H9 (cell line): ENCODE measurements around the gene PPP1R14B. TPM values are rescaled to one million over a fixed set of nuclear protein-coding genes. Genes with fewer than 3 reads are reported as not detected.

Experiments
- DNase-seq: peaks from one replicate; pipeline ENCODE4 v3.0.0-alpha.2; 2017
- H2AFZ ChIP-seq: one replicate; pipeline ENCODE4 v1.6.1; 2013; ENCODE audit warnings: mild to moderate bottlenecking, low read length, control low read depth, moderate library complexity
- H2AK5ac ChIP-seq: 2 replicates; pipeline ENCODE4 v1.6.1; 2013; ENCODE audit warnings: low read length, control low read depth, mixed read lengths; ENCODE audit not compliant: insufficient read length
- H2BK120ac ChIP-seq: one replicate; pipeline ENCODE4 v1.6.1; 2013; ENCODE audit warnings: low read depth, mild to moderate bottlenecking, low read length, control low read depth, inconsistent platforms; ENCODE audit not compliant: poor library complexity, severe bottlenecking
- H2BK12ac ChIP-seq: 2 replicates; pipeline ENCODE4 v1.6.1; 2013; ENCODE audit warnings: low read length, control low read depth, mixed read lengths, low read depth; ENCODE audit not compliant: insufficient read length
- H2BK15ac ChIP-seq: 2 replicates; pipeline ENCODE4 v1.6.1; 2013; ENCODE audit warnings: low read depth, low read length, control low read depth
- H2BK20ac ChIP-seq: one replicate; pipeline ENCODE4 v1.6.1; 2013; ENCODE audit warnings: low read depth, mild to moderate bottlenecking, low read length, control low read depth, inconsistent platforms; ENCODE audit not compliant: poor library complexity, severe bottlenecking
- H2BK5ac ChIP-seq: 2 replicates; pipeline ENCODE4 v1.6.1; 2013; ENCODE audit warnings: low read length, control low read depth, mixed read lengths; ENCODE audit not compliant: insufficient read length
- H3K14ac ChIP-seq: 2 replicates; pipeline ENCODE4 v1.6.1; 2013; ENCODE audit warnings: low read length, control low read depth; ENCODE audit not compliant: insufficient read depth
- H3K18ac ChIP-seq: 2 replicates; pipeline ENCODE4 v1.6.1; 2013; ENCODE audit warnings: low read depth, mild to moderate bottlenecking, mixed read lengths, low read length, control low read depth; ENCODE audit not compliant: insufficient read length
- H3K23ac ChIP-seq: 2 replicates; pipeline ENCODE4 v1.6.1; 2013; ENCODE audit warnings: low read length, control low read depth, mixed read lengths, low read depth; ENCODE audit not compliant: insufficient read length
- H3K23me2 ChIP-seq: 2 replicates; pipeline ENCODE4 v1.6.1; 2013; ENCODE audit warnings: low read depth, mild to moderate bottlenecking, mixed read lengths, low read length, control low read depth; ENCODE audit not compliant: insufficient read length, poor library complexity, severe bottlenecking
- H3K27ac ChIP-seq: 2 replicates; pipeline ENCODE4 v1.5.1; 2013; ENCODE audit warnings: low read length, control low read depth, mixed read lengths, low read depth; ENCODE audit not compliant: insufficient read length
- H3K27me3 ChIP-seq: 2 replicates; pipeline ENCODE4 v1.6.1; 2013; ENCODE audit warnings: low read length, control low read depth, inconsistent platforms; ENCODE audit not compliant: insufficient read depth
- H3K4ac ChIP-seq: 2 replicates; pipeline ENCODE4 v1.6.1; 2013; ENCODE audit warnings: low read depth, mild to moderate bottlenecking, control low read depth, inconsistent platforms, low read length, moderate library complexity
- H3K4me1 ChIP-seq: 2 replicates; pipeline ENCODE4 v1.6.1; 2013; ENCODE audit warnings: low read length, control low read depth, inconsistent platforms; ENCODE audit not compliant: insufficient read depth
- H3K4me2 ChIP-seq: 2 replicates; pipeline ENCODE4 v1.6.1; 2013; ENCODE audit warnings: low read length, control low read depth, mixed read lengths; ENCODE audit not compliant: insufficient read length, insufficient read depth
- H3K56ac ChIP-seq: 2 replicates; pipeline ENCODE4 v1.6.1; 2013; ENCODE audit warnings: low read depth, mild to moderate bottlenecking, mixed read lengths, low read length, control low read depth; ENCODE audit not compliant: insufficient read length
- H3K79me1 ChIP-seq: 2 replicates; pipeline ENCODE4 v1.6.1; 2013; ENCODE audit warnings: low read depth, mild to moderate bottlenecking, moderate library complexity, low read length, control low read depth, inconsistent platforms; ENCODE audit not compliant: insufficient read depth, poor library complexity, severe bottlenecking
- H3K79me2 ChIP-seq: 2 replicates; pipeline ENCODE4 v1.6.1; 2013; ENCODE audit warnings: low read length, control low read depth, inconsistent platforms; ENCODE audit not compliant: insufficient read depth
- H3K9ac ChIP-seq: 2 replicates; pipeline ENCODE4 v1.6.1; 2013; ENCODE audit warnings: low read length, control low read depth, mixed read lengths; ENCODE audit not compliant: insufficient read length; ENCODE audit errors: extremely low read depth
- H3K9me3 ChIP-seq: one replicate; pipeline ENCODE4 v1.6.1; 2013; ENCODE audit warnings: low read depth, low read length, inconsistent platforms; ENCODE audit not compliant: control insufficient read depth
- H3T11ph ChIP-seq: one replicate; pipeline ENCODE4 v1.6.1; 2013; ENCODE audit warnings: mild to moderate bottlenecking, low read length, control low read depth, inconsistent platforms
- H4K20me1 ChIP-seq: one replicate; pipeline ENCODE4 v1.6.1; 2013; ENCODE audit not compliant: control insufficient read depth, insufficient read length, insufficient read depth
- H4K5ac ChIP-seq: 2 replicates; pipeline ENCODE4 v1.6.1; 2013; ENCODE audit warnings: low read depth, mild to moderate bottlenecking, mixed read lengths, low read length, control low read depth; ENCODE audit not compliant: insufficient read length
- H4K8ac ChIP-seq: replicated peaks from 2 replicates; pipeline ENCODE4 v1.6.1; 2013; ENCODE audit warnings: low read length, control low read depth, mixed read lengths, low read depth; ENCODE audit not compliant: insufficient read length
- H4K91ac ChIP-seq: 2 replicates; pipeline ENCODE4 v1.6.1; 2013; ENCODE audit warnings: low read depth, mild to moderate bottlenecking, moderate library complexity, mixed read lengths, low read length, control low read depth; ENCODE audit not compliant: insufficient read length
- H3K27ac Mint-ChIP-seq, 3 experiments: 2 replicates in 2 of 3; 3 replicates in 1 of 3; pipeline ENCODE4 v1.8.0; 2020 to 2021; ENCODE audit warnings: mixed read lengths in 3 of 3, mild to moderate bottlenecking in 1 of 3, moderate library complexity in 1 of 3
- H3K27me3 Mint-ChIP-seq: 2 replicates; pipeline ENCODE4 v1.8.0; 2021; ENCODE audit warnings: low read depth, mild to moderate bottlenecking, moderate library complexity, mixed read lengths
- H3K36me3 Mint-ChIP-seq, 3 experiments: 2 replicates in 2 of 3; 3 replicates in 1 of 3; pipeline ENCODE4 v1.8.0; 2020 to 2021; ENCODE audit warnings: low read depth in 3 of 3, mixed read lengths in 3 of 3; ENCODE audit not compliant: insufficient read depth in 1 of 3
- H3K4me1 Mint-ChIP-seq, 2 experiments: 2 replicates each; pipeline ENCODE4 v1.8.0; 2020; ENCODE audit warnings: mixed read lengths in 2 of 2
- H3K4me3 Mint-ChIP-seq, 2 experiments: 2 replicates in 1 of 2; 3 replicates in 1 of 2; pipeline ENCODE4 v1.8.0; 2020 to 2021; ENCODE audit warnings: mild to moderate bottlenecking in 2 of 2, mixed read lengths in 2 of 2, moderate library complexity in 1 of 2
- H3K9me3 Mint-ChIP-seq, 2 experiments: 2 replicates in 1 of 2; 3 replicates in 1 of 2; pipeline ENCODE4 v1.8.0; 2020; ENCODE audit warnings: mild to moderate bottlenecking in 2 of 2, mixed read lengths in 2 of 2, moderate library complexity in 1 of 2
- WGBS: extraction: QIAGEN DNeasy Blood & Tissue Kit; methylation state at CpG from one replicate; pipeline ENCODE4 v1.1.7; 2013; ENCODE audit warnings: missing lambda C conversion rate, low lambda C conversion rate, mixed read lengths; ENCODE audit not compliant: insufficient read length; ENCODE audit errors: extremely low coverage; 5-methylcytosine and 5-hydroxymethylcytosine counted together
- total RNA-seq: library from RNA; stranded (reverse); gene quantifications from 2 replicates; pipeline ENCODE4 v1.2.1, GENCODE V29; 2021
- TF ChIP-seq, protein P1 (sequence below): fragments of 200-600 bp; sonication (generic); conservative IDR thresholded peaks from 3 replicates; pipeline ENCODE4 v1.8.0; 2021; ENCODE audit warnings: antibody characterized with exemption, mild to moderate bottlenecking

The PPP1R14B gene
- total RNA-seq, 1 experiment from 2014 or later, result 358 TPM

DNA sequence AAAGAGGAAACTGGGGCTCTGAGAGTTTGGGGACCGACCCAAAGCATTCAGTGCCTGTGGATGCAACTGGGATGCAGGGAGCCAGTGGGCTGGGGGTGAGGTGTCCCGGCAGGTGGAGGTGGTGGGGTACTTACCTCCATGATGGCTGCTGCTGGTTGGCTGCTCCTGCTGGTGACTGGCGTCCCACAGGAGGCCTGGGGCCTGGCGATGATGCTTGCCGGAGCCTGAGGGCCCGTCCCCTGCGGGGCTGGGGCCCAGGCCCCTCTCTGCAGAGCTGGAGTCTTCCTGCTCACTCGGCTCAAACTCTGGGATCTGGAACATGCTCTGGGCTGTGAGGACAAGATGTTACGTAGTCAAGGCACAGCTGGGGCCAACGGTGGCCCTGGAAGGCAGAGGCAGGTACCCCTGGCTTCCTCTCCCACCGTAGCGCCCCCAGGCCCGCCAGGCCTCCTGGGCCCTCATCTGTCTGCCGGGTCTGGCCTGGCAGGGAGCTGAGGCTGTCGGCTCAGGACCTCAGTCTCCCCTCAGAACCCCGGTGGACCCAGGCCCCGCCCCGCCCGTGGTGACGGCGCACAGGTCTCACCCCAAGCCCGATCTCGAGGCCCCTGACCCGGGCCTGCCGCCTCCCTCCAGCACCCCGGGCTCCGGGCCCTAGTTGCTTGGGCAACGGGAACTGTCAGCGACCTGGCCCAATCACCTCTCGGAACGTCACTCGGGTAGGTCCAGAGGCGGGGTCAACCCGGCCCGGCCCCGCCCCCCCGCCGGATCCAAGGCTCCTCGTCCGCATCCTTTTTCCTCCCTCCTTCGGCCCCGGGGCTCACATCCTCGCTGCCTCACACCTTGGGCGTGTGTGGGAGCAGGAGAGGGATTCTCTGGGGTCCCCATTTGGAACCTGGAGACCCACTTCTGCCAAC is 37.6 kb upstream of the PPP1R14B start, which contains the start of gene BAD:
Gene BAD, minus strand, starts transcription at position 618 of the 914 bp plus-strand sequence. Its CDS starts 297 bp downstream, at position 321.
- Histone ChIP-seq H3K4ac (no peak within 1 kb of the TSS), H2BK12ac (no peak within 1 kb of the TSS), H2BK20ac (no peak within 1 kb of the TSS), H2BK15ac (no peak within 1 kb of the TSS), H2BK5ac (no peak within 1 kb of the TSS), H3K9ac (no peak within 1 kb of the TSS), H4K5ac (no peak within 1 kb of the TSS), H3K18ac (peak within 1 kb of the TSS; percentile 74), H3K79me1 (no peaks in the 10 kb centered on the region), H2AFZ (no peak within 1 kb of the TSS), H4K20me1 (no peaks in the 10 kb centered on the region), H3T11ph (no peak within 1 kb of the TSS), H3K23ac (no peak within 1 kb of the TSS), H3K4me2 (peak within 1 kb of the TSS; percentile 82), H3K23me2 (peaks cover 15% of the 10 kb centered on the region), H3K4me1 (no peaks in the 10 kb centered on the region), H4K8ac (no peak within 1 kb of the TSS), H3K56ac (no peak within 1 kb of the TSS), H4K91ac (no peak within 1 kb of the TSS), H3K14ac (peak within 1 kb of the TSS; percentile 42; the same call in 1 of the 2 replicates), H2AK5ac (no peak within 1 kb of the TSS), H3K27me3 (no peaks in the 10 kb centered on the region), H3K9me3 (no peaks in the 10 kb centered on the region), H3K27ac (no peak within 1 kb of the TSS), H2BK120ac (no peak within 1 kb of the TSS), H3K79me2 (no peaks in the 10 kb centered on the region)
- TF ChIP-seq, protein P1, sequence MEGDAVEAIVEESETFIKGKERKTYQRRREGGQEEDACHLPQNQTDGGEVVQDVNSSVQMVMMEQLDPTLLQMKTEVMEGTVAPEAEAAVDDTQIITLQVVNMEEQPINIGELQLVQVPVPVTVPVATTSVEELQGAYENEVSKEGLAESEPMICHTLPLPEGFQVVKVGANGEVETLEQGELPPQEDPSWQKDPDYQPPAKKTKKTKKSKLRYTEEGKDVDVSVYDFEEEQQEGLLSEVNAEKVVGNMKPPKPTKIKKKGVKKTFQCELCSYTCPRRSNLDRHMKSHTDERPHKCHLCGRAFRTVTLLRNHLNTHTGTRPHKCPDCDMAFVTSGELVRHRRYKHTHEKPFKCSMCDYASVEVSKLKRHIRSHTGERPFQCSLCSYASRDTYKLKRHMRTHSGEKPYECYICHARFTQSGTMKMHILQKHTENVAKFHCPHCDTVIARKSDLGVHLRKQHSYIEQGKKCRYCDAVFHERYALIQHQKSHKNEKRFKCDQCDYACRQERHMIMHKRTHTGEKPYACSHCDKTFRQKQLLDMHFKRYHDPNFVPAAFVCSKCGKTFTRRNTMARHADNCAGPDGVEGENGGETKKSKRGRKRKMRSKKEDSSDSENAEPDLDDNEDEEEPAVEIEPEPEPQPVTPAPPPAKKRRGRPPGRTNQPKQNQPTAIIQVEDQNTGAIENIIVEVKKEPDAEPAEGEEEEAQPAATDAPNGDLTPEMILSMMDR, result no peak
- no CpG with 5 or more reads among the region's 44 CpGs for WGBS
- Mint-ChIP-seq H3K4me3 (peak within 1 kb of the TSS; percentile 82 to 90), H3K9me3 (no peaks in the 10 kb centered on the region; a peak in 1 of 5 replicates), H3K4me1 (peaks cover 8 to 12% of the 10 kb centered on the region in 2 experiments), H3K36me3 (peaks cover 0 to 18% (median 13%) of the 10 kb centered on the region in 3 experiments; a peak in 6 of 7 replicates), H3K27me3 (peaks cover 12% of the 10 kb centered on the region), H3K27ac (peak within 1 kb of the TSS in 1 of 3 experiments; percentile 68; a peak in 1 of 7 replicates)
- peak; percentile 96 for DNase-seq
